Keratinocyte (primary cell): ENCODE measurements around the gene ZNF385A. TPM values are rescaled to one million over a fixed set of nuclear protein-coding genes. Genes with fewer than 3 reads are reported as not detected.

Experiments
- DNase-seq: peaks from one replicate; pipeline ENCODE4 v3.0.0-alpha.2; 2011; ENCODE audit warnings: low read depth, missing footprints, low spot score
- FAIRE-seq: peaks from 2 replicates; lab custom pipeline; 2011; peaks lifted over from hg19 to GRCh38; lab: Jason Lieb, UNC
- H2AFZ ChIP-seq: 2 replicates; pipeline ENCODE4 v1.6.0; 2012; ENCODE audit warnings: low read length, control low read depth, inconsistent platforms; ENCODE audit not compliant: control insufficient read depth
- H3K27ac ChIP-seq: 2 replicates; pipeline ENCODE4 v1.5.1; 2011; ENCODE audit warnings: low read length; ENCODE audit not compliant: control insufficient read depth, insufficient read depth
- H3K27me3 ChIP-seq: 3 replicates; pipeline ENCODE4 v1.6.0; 2011; ENCODE audit warnings: low read length; ENCODE audit not compliant: control insufficient read depth, insufficient read depth; ENCODE audit errors: extremely low read depth
- H3K36me3 ChIP-seq, 2 experiments: 2 replicates in 1 of 2; 3 replicates in 1 of 2; pipeline ENCODE4 v1.5.1; 2011; ENCODE audit warnings: low read length in 2 of 2, mild to moderate bottlenecking in 1 of 2; ENCODE audit not compliant: control insufficient read depth in 2 of 2, insufficient read depth in 2 of 2; ENCODE audit errors: extremely low read depth in 1 of 2
- H3K4me1 ChIP-seq: 3 replicates; pipeline ENCODE4 v1.5.1; 2011; ENCODE audit warnings: low read length; ENCODE audit not compliant: control insufficient read depth, insufficient read depth; ENCODE audit errors: extremely low read depth
- H3K4me2 ChIP-seq: 3 replicates; pipeline ENCODE4 v1.6.0; 2011; ENCODE audit warnings: low read depth, low read length; ENCODE audit not compliant: control insufficient read depth, insufficient read depth; ENCODE audit errors: extremely low read depth
- H3K4me3 ChIP-seq, 3 experiments: fragments of 200-600 bp in 1 of 3; sonication (generic) in 1 of 3; 2 replicates in 2 of 3; 3 replicates in 1 of 3; pipeline ENCODE4 v1.5.1; 2011 to 2016; ENCODE audit warnings: low read length in 3 of 3, mild to moderate bottlenecking in 3 of 3, control low read depth in 2 of 3, inconsistent platforms in 1 of 3, low read depth in 1 of 3, mixed read lengths in 1 of 3, mixed run types in 1 of 3, moderate library complexity in 1 of 3; ENCODE audit not compliant: control insufficient read depth in 2 of 3, insufficient read depth in 2 of 3; ENCODE audit errors: extremely low read depth in 1 of 3
- H3K79me2 ChIP-seq: 2 replicates; pipeline ENCODE4 v1.6.0; 2012; ENCODE audit warnings: low read length; ENCODE audit not compliant: control insufficient read depth, insufficient read depth
- H3K9ac ChIP-seq: 3 replicates; pipeline ENCODE4 v1.6.0; 2011; ENCODE audit warnings: low read length; ENCODE audit not compliant: control insufficient read depth, insufficient read depth; ENCODE audit errors: extremely low read depth
- H3K9me1 ChIP-seq: 3 replicates; pipeline ENCODE4 v1.6.0; 2011; ENCODE audit warnings: low read length; ENCODE audit not compliant: control insufficient read depth, insufficient read depth; ENCODE audit errors: extremely low read depth
- H3K9me3 ChIP-seq: 2 replicates; pipeline ENCODE4 v1.5.1; 2012; ENCODE audit warnings: low read depth, low read length; ENCODE audit not compliant: control insufficient read depth
- H4K20me1 ChIP-seq: 3 replicates; pipeline ENCODE4 v1.6.0; 2011; ENCODE audit warnings: low read length; ENCODE audit not compliant: control insufficient read depth, insufficient read depth; ENCODE audit errors: extremely low read depth
- CTCF ChIP-seq, 3 experiments: IDR thresholded peaks in 1 of 3; conservative IDR thresholded peaks in 1 of 3; optimal IDR thresholded peaks in 1 of 3; 2 replicates in 2 of 3; 3 replicates in 1 of 3; pipeline versions ENCODE3 to v1.5.1; 2011; ENCODE audit warnings: low read length in 3 of 3, mild to moderate bottlenecking in 3 of 3, moderate library complexity in 2 of 3, control low read depth in 1 of 3, inconsistent platforms in 1 of 3; ENCODE audit not compliant: insufficient read depth in 2 of 3; ENCODE audit errors: extremely low read depth in 1 of 3
- EZH2 ChIP-seq: IDR thresholded peaks from one replicate; pipeline ENCODE4 v1.6.1; 2012; ENCODE audit warnings: inconsistent platforms, mild to moderate bottlenecking, low read length, moderate library complexity
- dilution Hi-C: fragments of 300-500 bp; cut with MboI; formaldehyde crosslinking; loops from one replicate; pipeline ENCODE4 v1.7.0; 2020; ENCODE audit warnings: low sequenced_read_pairs; ENCODE audit not compliant: extremely low pct_ligation_motif_present
- polyA plus RNA-seq, 5 experiments: library from polyadenylated mRNA; depleted of rRNA in 3 of 5; stranded (reverse) in 3 of 5; stranded (forward) in 1 of 5; unstranded in 1 of 5; fragments of >200 nt; gene quantifications; 1 replicate in 1 of 5; 2 replicates in 3 of 5; 3 replicates in 1 of 5; pipeline versions ENCODE4 v1.2.1 to v1.2.3, GENCODE V29; 2011 to 2012; ENCODE audit warnings: missing spikeins in 2 of 5, low read depth in 1 of 5, low replicate concordance in 1 of 5

ZNF385A gene
- polyA plus RNA-seq, 1 donor (not counting 4 experiments of a cell fraction or from before 2014, with no cell fraction given): 11.4 TPM

GRCh38 chr12:54415221-54415929, 30.8 kb upstream of the ZNF385A start:
- Histone ChIP-seq H3K4me2 (peak overlapping the region; percentile 25), H3K27me3 (no peaks in the 10 kb centered on the region), H4K20me1 (no peaks in the 10 kb centered on the region), H3K9me1 (peaks cover 5% of the 10 kb centered on the region), H3K9ac (no peak overlapping the region), H2AFZ (no peak overlapping the region), H3K36me3 (peaks cover 1 to 9% of the 10 kb centered on the region in 2 experiments), H3K27ac (peak overlapping the region; percentile 13), H3K9me3 (no peaks in the 10 kb centered on the region), H3K79me2 (peaks cover 70% of the 10 kb centered on the region), H3K4me1 (peaks cover 63% of the 10 kb centered on the region), H3K4me3 (no peak overlapping the region)
- peak in 1 of 3 experiments; percentile 4 for TF ChIP-seq CTCF (optimal IDR thresholded peaks at IDR 0.05 in 1 of 3, IDR thresholded peaks at IDR 0.05 in 1 of 3, conservative IDR thresholded peaks at IDR 0.05 in 1 of 3; ENCODE audit: extremely low read depth in 1 of 3, insufficient read depth in 2 of 3, low read length in 3 of 3)
- no peak for TF ChIP-seq EZH2
- DNase-seq (no peak), FAIRE-seq (no peak)
- dilution Hi-C loops: no loop called here

DNA sequence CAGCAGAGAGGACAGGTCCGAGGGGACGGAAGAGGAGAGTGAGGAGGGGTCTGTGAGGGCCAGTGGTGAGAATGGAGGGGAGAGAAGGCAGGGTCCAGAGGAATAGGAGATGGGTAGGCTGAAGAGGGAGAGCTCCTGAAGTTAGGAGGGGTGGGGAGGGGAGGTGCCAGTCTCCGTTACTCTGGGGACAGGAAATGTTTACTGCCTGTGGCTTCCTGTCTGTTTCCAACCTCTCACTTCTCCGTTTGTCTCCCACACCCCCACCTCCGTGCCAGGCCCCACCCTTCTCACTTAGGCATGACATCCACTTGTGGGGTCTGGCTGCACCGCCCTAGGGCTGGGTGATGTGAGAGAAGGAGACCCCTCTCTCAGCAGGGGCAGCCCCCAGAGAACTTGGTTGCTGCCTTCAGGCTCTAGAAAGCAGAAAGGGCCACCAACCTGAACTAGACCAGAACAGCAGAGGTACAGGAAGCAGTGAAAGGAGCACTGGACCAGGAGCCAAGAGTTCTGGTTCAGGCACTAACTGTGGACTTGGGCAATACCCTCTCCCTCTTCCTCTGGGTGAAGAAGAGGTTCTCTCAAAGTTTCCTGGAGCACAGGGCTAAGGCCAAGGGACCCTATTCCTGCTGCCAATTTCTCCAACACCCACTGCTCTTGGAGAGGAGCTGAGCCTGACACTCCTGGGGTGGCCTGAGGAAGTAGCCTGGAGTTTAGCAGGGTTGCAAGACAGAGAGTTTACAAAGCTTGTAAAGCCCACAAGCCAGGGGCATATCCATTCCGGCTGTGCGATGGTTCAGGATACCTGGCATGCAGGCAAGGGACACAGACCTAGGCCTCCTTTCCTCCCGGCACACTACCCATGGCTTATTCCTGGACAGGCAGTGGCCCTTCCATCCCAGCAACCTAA, 29.0 kb upstream of the ZNF385A start:
- Histone ChIP-seq H4K20me1 (no peaks in the 10 kb centered on the region), H3K27ac (peak overlapping the region; percentile 80), H3K9ac (peak overlapping the region; percentile 50), H3K27me3 (no peaks in the 10 kb centered on the region), H3K4me2 (peak overlapping the region; percentile 53), H3K9me1 (peaks cover 5% of the 10 kb centered on the region), H3K36me3 (peaks cover 14% of the 10 kb centered on the region in 2 experiments), H2AFZ (no peak overlapping the region), H3K4me3 (peak overlapping the region in 1 of 3 experiments; percentile 10), H3K4me1 (peaks cover 54% of the 10 kb centered on the region), H3K9me3 (no peaks in the 10 kb centered on the region), H3K79me2 (peaks cover 65% of the 10 kb centered on the region)
- FAIRE-seq: no peak
- dilution Hi-C loops: no loop called here
- no peak for DNase-seq
- TF ChIP-seq EZH2 (no peak), CTCF (optimal IDR thresholded peaks at IDR 0.05 in 1 of 3, IDR thresholded peaks at IDR 0.05 in 1 of 3, conservative IDR thresholded peaks at IDR 0.05 in 1 of 3; ENCODE audit: extremely low read depth in 1 of 3, insufficient read depth in 2 of 3, low read length in 3 of 3) (no peak)
